ENCODE data around the gene FRRS1.

- TF ChIP-seq CTCF (IDR thresholded peaks at IDR 0.05) (no peak), POLR2A (IDR thresholded peaks at IDR 0.05) (no peak)
These were observed 89.0 kb downstream of the FRRS1 start for GRCh38 chr1:99677416-99677815.

All from Peyer's patch (tissue), 4 donors.